ENCODE data around the gene ENOX1. TPM values are rescaled to one million over a fixed set of nuclear protein-coding genes. Genes with fewer than 3 reads are reported as not detected.

Gene ENOX1
- total and polyA plus RNA-seq, 9 of the 15 experiments (the other 6 are each of a cell fraction or from before 2014, with no cell fraction given) = not detected

- TF ChIP-seq, protein P1, sequence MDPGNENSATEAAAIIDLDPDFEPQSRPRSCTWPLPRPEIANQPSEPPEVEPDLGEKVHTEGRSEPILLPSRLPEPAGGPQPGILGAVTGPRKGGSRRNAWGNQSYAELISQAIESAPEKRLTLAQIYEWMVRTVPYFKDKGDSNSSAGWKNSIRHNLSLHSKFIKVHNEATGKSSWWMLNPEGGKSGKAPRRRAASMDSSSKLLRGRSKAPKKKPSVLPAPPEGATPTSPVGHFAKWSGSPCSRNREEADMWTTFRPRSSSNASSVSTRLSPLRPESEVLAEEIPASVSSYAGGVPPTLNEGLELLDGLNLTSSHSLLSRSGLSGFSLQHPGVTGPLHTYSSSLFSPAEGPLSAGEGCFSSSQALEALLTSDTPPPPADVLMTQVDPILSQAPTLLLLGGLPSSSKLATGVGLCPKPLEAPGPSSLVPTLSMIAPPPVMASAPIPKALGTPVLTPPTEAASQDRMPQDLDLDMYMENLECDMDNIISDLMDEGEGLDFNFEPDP (CRISPR knock-in tag; IDR thresholded peaks at IDR 0.05) = no peak
- TF ChIP-seq SMARCE1 (IDR thresholded peaks at IDR 0.05) (no peak), OTX1 (CRISPR knock-in tag; IDR thresholded peaks at IDR 0.05) (no peak), RBM17 (IDR thresholded peaks at IDR 0.05; ENCODE audit: borderline replicate concordance, low read depth, low read length) (no peak), ZNF239 (CRISPR knock-in tag; IDR thresholded peaks at IDR 0.05) (no peak), PHF21A (IDR thresholded peaks at IDR 0.05; ENCODE audit: borderline replicate concordance, low read depth) (no peak), KDM2B (CRISPR knock-in tag; IDR thresholded peaks at IDR 0.05) (no peak), KAT2B (IDR thresholded peaks at IDR 0.05; ENCODE audit: low read depth, low read length) (no peak), ZNF79 (CRISPR knock-in tag; IDR thresholded peaks at IDR 0.05; ENCODE audit: low read depth) (no peak)
- TF ChIP-seq, protein P2, sequence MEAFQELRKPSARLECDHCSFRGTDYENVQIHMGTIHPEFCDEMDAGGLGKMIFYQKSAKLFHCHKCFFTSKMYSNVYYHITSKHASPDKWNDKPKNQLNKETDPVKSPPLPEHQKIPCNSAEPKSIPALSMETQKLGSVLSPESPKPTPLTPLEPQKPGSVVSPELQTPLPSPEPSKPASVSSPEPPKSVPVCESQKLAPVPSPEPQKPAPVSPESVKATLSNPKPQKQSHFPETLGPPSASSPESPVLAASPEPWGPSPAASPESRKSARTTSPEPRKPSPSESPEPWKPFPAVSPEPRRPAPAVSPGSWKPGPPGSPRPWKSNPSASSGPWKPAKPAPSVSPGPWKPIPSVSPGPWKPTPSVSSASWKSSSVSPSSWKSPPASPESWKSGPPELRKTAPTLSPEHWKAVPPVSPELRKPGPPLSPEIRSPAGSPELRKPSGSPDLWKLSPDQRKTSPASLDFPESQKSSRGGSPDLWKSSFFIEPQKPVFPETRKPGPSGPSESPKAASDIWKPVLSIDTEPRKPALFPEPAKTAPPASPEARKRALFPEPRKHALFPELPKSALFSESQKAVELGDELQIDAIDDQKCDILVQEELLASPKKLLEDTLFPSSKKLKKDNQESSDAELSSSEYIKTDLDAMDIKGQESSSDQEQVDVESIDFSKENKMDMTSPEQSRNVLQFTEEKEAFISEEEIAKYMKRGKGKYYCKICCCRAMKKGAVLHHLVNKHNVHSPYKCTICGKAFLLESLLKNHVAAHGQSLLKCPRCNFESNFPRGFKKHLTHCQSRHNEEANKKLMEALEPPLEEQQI (IDR thresholded peaks at IDR 0.05) = no peak
These were observed 453.6 kb downstream of the ENOX1 start (continued) for GRCh38 chr13:43333176-43333575.
